ENCODE measurements around the gene BRDT. TPM values are rescaled to one million over a fixed set of nuclear protein-coding genes. Genes with fewer than 3 reads are reported as not detected.

Gene BRDT
- total RNA-seq (2014; rRNA removed; shearing (Covaris generic)), result not detected in 2 replicates

DNA sequence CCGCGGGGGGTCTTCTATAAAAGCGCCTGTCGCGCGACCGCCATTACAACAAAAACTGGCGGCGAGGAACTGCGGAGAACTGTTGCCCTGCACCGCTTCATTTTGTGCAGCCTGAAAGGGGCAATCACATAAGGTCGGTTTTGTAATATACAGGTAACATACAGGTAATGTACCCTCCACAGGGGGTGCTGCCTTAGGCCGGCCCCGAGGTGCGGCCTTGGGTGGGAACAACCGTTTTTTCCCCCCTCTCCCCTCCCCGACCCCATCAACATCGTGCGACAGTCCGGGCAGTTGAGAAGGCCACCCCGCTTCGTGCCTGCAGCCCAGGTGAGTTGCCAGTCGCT lies at the start of gene BRDT:
TSS of gene BRDT (plus strand) at position 46 of the 344 bp plus-strand sequence. CDS start 13,354 bp downstream, outside the sequence.

Other genes with a start within 250 kb of the BRDT start
- 0.56 and 0.72 TPM in 2 replicates for gene TGFBR3, start 63.2 kb upstream of the BRDT start, total RNA-seq (2014; rRNA removed; shearing (Covaris generic))
- 6.6 and 6.7 TPM in 2 replicates for gene EPHX4, start 80.6 kb downstream of the BRDT start, total RNA-seq (2014; rRNA removed; shearing (Covaris generic))
- gene SETSIP, start 126.0 kb downstream of the BRDT start, total RNA-seq (2014; rRNA removed; shearing (Covaris generic)), result 0.15 and 0.48 TPM in 2 replicates
- 1.6 and 2.3 TPM in 2 replicates for gene BTBD8, start 130.9 kb downstream of the BRDT start, total RNA-seq (2014; rRNA removed; shearing (Covaris generic))

Measured in A375 (cell line).